Fibroblast of skin of right biceps (primary cell): ENCODE data around the gene DFFB.

Experiments
- DNase-seq: peaks from one replicate; pipeline ENCODE4 v3.0.0-alpha.2; 2013

Gene DFFB

DNA sequence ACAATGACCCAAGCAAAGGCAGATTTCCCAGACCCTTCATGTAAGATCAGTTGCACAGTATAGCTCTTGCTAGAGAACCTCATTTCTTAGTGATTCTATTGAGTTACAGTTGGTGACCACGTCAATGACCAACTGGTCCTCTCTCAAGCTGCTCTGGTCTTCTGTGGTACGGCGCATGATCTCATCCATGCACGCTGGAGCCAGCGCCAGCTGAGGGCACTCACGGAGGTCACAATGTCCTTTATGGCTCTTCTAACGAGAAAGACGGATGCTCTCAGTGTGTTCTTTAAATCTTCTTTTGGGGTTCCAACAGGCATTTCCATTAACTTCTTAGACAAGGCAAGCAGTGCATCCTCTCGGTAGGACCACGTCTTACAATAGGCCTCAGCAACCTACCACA is 22.6 kb upstream of the DFFB start:
- DNase-seq = no peak

DNA sequence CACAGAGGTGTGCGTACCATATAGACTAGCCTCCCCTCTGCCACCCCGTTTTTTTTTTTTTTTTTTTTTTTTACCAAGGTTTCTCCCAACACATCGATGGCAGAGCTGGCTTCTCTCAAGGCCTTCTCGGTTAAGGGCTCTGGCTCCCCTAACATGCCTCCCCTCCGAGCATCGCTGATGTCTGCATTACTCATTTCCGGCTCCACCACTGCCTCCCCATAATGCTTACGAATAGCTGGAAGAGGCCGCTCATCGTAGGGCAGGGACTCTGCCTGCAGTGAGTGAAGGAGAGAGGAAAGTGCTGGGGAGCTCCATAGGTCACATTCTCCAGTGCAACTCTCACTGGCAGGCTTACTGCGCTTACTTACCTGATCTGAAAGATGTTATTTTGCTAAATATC is 20.9 kb upstream of the DFFB start:
- DNase-seq = peak; percentile 10

DNA sequence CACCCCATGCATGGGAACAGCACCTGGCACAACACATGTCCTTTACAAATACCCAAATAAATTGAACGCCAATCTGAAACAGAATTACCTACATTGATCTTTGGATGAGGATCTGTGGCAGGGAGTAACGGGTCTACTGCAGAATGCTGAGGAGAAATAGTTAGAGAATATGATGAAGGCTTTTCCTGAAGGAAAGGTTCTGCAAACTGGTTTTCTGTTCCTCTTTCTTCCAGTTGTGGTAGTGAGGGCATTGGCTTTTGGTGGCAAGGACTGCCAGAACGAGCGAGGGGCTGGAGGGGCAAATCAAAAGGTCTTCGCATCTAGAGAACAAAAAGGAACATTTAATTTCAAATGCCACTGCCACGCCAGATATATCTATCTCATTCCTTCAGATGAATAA is 20.1 kb upstream of the DFFB start:
- DNase-seq = no peak

DNA sequence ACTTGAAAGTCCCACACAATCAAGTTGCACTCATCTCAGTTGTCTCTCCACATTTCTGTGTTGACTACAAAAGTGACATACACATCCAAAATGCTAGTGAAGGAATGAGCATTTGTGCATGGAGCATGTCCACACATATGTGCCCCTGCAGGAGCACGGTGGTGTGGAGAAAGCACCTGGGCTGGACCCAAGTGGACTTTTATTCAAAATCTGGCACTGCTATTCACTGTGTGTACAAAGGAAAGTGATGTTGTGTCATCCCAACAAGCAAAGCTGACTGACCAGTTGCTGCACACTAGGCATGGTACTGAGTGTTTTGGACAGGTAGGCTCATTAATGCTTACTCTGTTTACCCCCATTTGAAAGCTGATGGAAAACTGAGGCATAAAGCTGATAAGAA is 19.6 kb upstream of the DFFB start:
- DNase-seq = no peak

DNA sequence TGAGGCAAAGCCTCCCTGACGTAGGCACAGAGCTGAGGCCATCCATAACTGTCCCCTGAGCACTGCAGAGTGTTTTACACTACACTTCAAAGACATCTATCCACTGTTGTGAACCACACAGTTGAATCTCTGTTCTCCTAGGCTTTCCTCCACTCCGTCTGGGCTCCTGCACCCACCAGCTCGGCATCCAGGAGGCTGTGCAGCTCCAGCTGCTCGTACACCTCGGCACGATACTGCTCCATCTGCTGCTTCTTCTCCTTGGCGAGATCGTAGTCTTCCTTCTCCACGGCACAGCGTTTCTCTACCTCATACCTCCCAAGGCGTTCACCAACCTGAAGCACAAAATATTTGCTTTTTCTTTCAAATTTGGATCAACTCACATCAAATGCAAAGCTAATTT is 18.5 kb upstream of the DFFB start:
- no peak for DNase-seq

DNA sequence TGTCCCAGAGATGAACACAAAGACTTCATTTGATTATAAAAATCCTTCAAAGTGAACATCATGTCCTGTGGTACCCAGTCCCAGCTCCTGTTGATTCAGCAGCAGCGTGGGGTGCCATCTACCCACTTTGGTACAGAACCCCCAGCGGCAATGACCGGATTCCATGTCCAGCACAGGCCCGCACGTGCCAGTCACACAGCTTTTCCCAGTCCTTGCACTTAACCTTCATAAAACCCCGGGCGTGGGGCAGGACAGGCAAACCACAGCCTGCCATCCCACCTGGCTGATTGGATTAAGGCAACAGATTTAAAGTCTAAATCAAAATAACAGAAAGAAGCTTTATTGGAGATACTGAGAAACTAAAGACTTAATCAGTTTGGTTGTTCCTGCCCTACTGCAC is 15.8 kb upstream of the DFFB start:
- no peak for DNase-seq

DNA sequence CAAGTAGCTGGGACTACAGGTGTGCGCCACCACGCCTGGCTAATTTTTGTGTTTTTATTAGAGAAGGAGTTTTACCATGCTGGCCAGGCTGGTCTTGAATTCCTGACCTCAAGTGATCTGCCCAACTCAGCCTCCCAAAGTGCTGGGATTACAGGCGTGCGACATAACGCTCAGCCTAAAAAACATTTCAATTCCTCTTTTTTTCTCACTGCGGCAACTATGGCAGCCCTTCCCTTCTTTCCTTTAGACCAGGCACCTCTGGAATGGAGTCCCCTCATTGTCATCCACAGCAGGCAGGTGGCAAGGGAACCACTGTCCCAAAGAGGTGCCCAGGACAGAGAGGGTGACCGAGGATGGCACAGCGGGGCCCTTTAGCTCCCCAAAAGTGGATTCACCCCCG is 14.4 kb upstream of the DFFB start:
- no peak for DNase-seq

DNA sequence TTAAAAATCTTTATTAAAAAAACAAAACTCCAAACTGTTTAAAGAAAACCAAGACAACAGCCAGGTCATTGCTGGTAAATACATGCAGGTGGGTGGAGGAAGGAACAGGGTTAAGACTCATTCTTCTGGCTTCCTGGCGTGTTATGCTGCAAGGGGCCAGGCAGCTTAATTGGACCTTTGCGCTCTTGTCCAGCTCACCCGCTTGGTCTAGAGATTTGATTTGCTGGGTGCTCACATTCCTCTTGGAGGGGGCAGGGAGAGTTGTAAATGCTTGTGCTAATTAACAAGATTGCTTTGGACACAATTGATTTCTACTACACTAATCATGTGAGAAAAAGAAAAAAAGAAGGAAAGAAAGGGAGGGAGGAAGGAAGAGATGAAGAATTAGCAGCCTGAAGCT is 10.7 kb upstream of the DFFB start:
- no peak for DNase-seq

DNA sequence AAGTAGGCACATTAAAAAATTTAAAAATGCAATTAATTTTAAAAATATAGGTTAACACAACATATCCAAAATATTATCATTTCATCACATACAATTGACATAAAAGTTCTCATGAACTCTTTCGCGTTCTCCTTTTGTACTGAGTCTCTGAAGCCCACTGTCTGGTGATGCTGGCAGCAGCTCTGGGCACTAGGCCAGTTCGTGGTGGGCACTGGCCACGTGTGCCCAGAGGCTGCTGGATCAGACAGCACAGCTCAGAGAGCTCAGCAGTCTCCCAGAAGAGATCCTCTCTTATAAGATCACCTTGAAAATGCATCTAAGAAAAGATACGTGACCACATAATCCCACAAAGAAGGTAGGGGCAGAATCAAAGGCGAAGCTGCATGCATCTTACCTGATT is 10.2 kb upstream of the DFFB start:
- DNase-seq = no peak

DNA sequence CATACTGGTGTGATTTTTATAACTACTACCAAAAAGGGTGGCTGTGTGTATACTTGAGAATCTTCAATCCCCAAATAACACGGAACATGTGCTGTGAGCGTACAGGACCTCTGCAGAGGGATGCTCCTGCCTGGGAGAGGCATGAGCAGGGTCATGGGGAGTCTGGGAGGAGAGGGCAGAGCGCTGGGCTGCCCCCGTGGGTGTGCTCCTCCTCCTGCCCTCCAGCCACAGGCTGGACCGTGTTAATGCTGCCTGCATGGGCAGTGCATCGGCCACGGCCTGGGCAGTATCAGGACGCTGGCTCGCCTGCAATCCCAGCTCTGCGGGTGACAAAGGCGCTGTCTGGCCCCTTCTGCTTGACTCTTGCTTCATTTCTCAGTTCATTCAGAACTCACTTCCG is 6.4 kb upstream of the DFFB start:
- no peak for DNase-seq

DNA sequence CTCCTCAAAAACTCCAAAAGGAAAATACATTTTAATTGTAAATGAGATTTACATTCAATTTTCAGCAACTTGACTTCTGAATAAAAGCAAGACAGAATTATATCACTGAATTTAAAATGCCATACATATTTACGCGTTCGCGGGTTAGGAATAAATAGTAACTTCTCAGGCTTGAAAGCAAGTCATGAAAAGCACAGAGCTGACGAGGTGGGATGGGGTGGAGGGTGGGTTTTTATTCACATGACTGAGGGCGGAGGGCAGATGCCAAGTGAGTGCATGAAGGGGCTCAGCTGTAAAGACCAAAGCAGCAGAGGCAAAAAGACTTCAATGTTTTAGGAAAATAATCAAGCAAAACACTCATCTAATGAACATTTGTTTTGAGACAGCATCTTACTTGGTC is 6.0 kb upstream of the DFFB start:
- no peak for DNase-seq

DNA sequence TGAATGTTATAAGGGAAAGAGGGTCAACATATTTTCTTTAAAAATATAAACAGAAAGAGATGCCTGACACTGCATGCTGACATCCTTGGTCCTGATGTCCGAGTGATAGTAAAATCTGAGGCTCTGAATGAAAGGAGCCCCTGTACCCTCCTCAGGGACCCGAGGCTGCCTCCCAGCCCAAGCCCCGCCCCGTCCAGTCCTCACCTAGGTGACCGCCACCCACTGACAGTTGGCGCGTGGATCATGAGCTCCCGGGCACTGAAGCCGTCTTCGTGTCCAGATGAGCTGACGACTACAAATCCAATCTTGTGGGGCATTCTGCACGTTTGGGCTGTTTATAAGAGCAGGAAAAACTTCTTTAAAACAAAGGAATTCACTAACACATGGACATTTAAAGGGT is 5.2 kb upstream of the DFFB start:
- DNase-seq = no peak

DNA sequence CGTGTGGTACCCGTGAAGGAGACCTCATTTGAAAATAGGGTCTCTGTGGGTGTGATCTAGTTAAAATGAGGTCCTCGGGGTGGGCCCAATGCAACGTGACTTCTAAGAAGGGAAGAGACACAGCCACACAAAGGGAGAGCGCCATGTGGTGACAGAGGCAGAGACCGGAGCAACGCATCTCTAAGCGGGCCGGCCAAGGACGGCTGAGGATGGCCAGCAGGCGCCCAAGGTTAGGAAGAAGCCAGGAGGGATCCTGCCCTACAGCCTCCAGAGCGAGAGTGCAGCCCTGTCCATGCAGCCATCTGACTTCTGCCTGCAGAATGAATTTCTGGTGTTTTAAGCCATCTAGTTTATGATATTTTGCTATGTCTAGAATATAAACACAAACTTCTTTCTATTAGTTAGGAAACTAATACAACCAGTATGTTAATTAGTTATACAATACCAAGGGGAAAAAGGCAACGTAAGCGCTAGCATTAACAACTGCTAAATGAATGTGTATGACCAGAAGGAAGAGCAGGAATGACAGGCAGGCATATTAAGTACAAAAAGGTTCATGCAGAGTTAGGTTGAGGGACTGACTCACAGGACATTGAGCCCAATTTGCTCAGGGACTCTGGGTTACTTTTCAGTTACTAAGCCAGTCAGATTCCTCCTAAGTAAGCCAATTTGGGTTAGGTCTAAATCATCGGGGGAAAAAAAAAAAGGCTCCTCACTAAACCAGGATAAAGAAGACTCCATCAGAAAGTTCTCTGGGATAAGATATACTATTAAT is 4.4 kb upstream of the DFFB start:
- no peak for DNase-seq

DNA sequence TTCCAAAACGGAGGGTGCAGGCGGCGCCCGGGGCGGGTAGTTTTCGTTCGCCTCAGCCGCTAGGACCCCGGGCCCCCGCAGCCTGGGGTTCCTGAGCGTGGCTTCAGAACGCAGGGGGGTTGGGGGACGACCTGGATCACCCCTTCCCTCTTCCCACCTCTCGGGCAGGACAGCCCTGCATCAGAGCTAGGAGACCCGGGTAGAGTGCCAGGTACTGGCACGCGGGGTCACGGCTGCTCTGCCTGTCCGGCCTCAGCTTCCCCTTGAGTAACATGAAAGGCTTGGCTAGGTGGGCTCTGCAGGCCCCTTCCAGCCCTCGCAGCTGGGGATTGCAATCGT is 484 bp downstream of the DFFB start:
- no peak for DNase-seq

DNA sequence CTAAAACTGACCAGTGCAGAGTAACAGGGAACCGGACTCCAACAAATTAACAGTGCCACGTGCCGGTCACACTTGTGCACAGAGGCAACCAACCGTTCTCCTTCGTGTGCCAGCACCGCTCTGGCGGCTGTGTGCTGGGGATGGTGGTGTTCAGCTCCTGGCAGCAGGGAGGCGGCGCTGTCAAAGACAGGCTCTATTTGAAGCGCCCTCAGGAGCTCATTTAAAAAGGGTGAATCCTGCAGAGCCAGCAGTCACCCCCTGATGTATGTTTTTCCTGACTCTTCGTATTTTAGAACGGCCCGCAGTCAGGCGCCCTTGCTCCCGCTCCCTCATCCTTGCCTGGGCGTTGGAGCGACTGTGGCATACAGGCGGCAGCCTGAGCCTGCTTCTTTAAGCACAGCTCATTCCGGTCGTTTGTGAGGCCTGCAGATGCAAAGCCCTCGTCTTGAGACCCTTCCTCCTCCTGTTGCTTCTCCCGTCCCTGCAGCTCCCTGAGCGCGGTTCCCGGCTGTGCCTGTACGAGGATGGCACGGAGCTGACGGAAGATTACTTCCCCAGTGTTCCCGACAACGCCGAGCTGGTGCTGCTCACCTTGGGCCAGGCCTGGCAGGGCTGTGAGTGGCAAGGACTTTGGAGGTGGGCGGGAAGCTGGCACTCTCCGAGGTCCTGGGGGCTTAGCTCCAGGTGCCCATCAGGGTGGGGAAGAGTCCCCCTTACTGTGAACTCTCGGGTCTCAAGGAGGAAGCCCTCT is 1.1 kb downstream of the DFFB start:
- peak; percentile 34 for DNase-seq

DNA sequence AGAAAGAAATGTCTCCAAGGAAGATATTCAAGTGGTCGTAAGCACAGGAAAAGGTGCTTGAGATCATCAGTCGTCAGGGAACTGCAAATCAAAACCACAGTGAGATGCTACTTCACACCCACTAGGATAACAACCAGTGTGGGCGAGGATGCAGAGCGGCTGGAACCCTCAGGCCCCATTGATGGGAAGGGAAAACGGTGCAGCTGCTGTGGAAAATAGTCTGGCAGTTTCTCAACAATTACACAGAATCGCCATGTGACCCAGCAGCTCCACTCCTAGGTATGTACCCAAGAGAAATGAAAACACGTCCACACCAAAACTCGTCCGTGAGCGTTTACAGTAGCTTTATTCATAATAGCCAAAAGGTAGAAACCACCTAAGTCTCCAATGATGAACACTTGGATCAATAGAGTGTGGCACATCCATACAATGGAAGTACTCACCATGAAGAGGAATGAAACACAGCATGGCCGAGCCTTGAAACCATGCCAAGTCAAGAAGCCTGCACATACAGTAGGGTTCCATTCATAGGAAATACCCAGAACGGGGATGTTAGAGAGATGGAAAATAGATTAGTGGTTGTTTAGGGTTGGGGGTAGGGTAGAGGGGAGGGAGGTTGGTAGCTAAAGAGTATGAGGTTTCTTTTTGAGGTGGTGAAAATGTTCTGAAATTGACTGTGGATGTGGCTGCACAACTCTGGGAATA is 6.1 kb downstream of the DFFB start:
- DNase-seq = no peak

DNA sequence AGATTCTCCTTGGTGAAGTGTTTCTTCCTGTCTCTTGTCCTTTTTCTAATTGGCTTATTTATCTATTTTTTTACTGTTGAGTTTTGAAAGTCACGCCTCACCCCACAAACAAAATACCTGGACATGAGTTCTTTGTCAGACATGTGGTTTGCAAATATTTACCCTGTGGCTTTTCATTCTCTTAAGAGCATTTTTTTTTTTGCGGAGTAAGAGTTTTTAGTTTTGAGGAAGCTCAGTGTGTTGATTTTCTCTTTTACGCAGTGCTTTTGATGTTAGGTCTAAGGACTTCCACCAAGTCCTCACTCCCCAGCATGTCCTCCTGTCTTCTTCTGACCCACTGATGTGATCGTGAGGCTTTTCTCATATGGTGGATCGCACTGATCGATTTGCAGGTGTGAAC is 7.6 kb downstream of the DFFB start:
- no peak for DNase-seq

DNA sequence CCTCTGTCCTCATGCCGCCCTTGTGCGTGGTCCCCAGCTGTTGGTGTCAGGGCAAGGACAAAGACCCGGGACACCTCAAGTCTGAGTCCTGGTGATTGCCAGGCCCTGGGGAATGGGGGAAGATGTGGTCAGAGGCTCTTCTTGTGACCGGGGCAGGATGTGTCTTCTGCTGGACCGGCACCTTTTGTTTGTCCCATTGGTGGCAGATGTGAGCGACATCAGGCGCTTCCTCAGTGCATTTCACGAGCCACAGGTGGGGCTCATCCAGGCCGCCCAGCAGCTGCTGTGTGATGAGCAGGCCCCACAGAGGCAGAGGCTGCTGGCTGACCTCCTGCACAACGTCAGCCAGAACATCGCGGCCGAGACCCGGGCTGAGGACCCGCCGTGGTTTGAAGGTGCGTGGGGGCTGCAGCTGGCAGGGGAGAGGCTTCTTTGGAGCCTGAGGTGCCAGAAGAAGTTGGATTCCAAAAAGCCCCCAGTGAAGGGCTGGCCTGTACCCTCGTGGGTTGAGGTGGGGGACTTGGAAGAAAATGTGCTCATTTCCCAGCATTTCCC is 8.4 kb downstream of the DFFB start:
- no peak for DNase-seq

DNA sequence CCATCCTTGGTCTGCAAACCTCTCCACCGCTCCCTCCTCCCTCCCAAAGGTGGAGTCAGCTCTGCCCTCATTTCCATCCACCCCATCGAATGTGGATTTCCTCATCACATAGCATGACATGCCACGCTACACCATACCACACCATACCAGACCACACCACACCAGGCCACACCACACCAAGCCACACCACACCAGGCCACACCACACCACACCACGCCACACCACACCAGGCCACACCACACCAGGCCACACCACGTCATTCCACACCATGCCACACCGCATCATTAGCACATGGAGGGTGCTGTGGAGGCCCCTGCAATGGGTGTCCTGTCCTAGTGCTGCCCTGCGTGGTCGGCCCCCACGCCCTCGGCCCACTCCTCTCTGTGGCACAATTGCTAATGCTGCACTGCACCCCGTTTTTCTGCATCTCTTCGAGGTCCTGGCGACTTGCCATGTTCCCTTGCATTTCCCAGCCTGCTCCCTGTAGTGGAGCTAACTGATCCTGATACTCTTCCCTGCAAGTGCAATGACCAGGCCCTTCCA is 11.3 kb downstream of the DFFB start:
- DNase-seq = no peak

DNA sequence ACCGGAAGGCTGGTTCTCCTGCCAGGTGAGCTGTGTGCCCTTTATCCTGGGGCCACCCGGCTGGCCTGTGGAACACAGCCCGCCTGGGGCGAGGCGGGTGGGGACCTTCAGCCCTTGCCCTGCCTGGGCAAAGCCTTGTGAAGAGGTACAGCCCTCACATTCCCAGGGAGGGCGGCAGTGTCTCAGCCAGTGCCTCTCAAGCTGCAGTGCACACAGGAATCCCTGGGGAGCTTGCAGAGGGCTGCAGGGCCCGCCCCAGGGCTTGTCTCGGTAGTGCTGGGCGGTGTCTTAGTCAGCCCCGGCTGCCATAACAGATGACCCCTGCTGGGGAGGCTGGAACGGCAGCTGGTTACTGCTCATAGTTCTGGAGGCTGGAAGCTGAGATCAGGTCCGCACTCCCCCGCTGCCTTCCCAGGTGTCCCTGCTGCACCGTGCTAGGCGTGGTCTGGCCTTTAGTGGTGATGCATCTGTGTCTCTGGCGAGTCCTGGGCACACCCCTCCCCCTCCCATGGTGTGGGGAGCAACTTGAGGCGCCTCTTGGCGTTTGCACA is 12.6 kb downstream of the DFFB start:
- DNase-seq = no peak

DNA sequence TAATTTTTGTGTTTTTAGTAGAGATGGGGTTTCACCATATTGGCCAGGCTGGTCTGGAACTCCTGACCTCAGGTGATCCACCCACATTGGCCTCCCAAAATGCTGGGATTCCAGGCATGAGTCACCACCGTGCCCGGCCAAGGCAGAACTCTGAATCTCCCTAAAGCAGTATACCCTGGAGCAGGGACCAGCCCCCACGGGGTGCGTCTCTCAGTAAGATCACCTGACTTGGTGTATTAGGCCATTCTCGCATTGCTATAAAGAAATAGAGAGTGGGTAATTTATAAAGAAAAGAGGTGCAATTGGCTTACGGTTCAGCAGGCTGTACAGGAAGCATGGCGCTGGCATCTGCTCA is 14.2 kb downstream of the DFFB start:
- no peak for DNase-seq

DNA sequence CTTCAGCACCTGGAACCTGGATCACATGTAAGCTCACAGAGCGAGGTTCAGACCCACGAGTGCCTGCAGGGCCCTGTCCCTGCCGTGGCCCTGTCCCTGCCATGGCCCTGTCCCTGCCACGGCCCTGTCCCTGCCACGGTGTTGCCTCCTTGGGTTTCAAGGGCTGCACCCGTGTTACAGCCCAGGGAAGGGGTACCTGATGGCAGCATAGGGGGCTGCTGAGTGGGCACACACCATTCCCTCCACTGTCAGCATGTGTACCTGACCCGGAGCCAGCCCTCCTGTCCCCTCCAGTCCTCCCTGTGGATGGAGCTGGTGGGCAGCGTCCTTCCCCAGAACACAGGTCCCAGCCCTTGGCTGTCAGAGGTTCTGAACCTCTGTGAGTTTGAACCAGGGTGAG is 15.3 kb downstream of the DFFB start:
- DNase-seq = no peak

DNA sequence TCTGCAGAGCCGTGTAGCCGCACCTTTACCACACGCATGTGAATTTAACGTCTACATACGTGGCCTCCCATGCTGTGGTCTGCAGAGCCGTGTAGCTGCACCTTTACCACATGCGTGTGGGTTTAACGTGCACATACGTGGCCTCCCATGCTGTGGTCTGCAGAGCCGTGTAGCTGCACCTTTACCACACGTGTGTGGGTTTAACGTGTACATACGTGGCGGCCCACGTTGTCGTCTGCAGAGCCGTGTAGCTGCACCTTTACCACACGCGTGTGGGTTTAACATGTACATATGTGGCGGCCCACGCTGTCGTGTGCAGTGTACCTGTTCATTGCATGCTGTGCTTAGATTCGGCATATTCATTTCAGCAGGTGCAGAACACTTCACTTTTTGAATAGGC is 17.5 kb downstream of the DFFB start:
- no peak for DNase-seq

DNA sequence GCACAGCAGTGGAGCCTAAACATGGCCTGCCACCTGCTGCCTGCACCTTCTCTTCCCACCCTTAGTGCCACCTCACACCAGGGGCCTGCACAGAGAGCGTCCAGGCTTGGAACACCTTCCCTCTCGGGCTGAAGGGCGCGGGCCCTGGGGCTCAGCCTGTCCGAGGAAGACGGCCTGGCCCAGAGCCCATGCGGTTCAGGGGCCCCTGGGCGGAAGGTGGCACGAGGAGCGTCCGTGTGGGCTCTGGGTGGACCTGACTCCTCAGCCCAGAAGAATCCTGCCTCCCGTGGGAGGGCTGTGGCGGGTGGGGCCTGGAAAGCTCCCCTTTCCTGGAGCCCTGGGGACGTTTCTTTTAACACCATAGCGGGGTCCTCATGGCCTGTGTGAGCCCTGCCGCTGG is 19.4 kb downstream of the DFFB start:
- no peak for DNase-seq
